K562 (cell line): ENCODE measurements around the gene HLA-DQA2. TPM values are rescaled to one million over a fixed set of nuclear protein-coding genes. Genes with fewer than 3 reads are reported as not detected.

Experiments used
- ATAC-seq: fragments of 200-7000 bp; cut with Tn5 transposase; 3 replicates; pipeline ENCODE4 v1.9.1; 2020; ENCODE audit warnings: moderate library complexity
- BruUV-seq: library from RNA; stranded (reverse); fragments of 400-500 nt; replicated peaks from 2 replicates; lab custom pipeline; 2021; lab: Mats Ljungman, UMichigan
- CTCF ChIA-PET: fragments of 300-600 bp; formaldehyde crosslinking; extraction: SDS; loops from one replicate; lab custom pipeline; 2021; ENCODE audit warnings: low intra/inter-chr PET ratio; lab: Yijun Ruan, JAX
- POLR2A ChIA-PET: fragments of 300-600, 350-650 bp; sonication (Branson Sonifier 250); formaldehyde crosslinking; extraction: SDS; loops from one replicate; lab custom pipeline; 2021; ENCODE audit warnings: antibody characterized with exemption, inconsistent platforms; lab: Yijun Ruan, JAX
- DNase-seq, 4 experiments: peaks; one replicate each; pipeline versions ENCODE4 v3.0.0 to v3.0.0-alpha.2; 2011 to 2018; ENCODE audit warnings: low spot score in 3 of 4, mixed read lengths in 3 of 4; ENCODE audit errors: extremely low read depth in 1 of 4
- FAIRE-seq: peaks from 2 replicates; lab custom pipeline; 2011; peaks lifted over from hg19 to GRCh38; lab: Jason Lieb, UNC
- H2AFZ ChIP-seq: 2 replicates; pipeline ENCODE4 v1.6.0; 2011; ENCODE audit warnings: low read depth, low read length, control low read depth, inconsistent platforms
- H3K27ac ChIP-seq: fragments of 200-600 bp; 3 replicates; pipeline ENCODE4 v1.8.0; 2011; ENCODE audit warnings: low read depth, mild to moderate bottlenecking, control low read depth, inconsistent platforms, low read length, moderate library complexity, mixed read lengths; ENCODE audit errors: extremely low read depth
- H3K27me3 ChIP-seq, 2 experiments: fragments of 300-600 bp in 1 of 2; 2 replicates in 1 of 2; 3 replicates in 1 of 2; pipeline versions ENCODE4 v1.6.0 to v1.8.0; 2011; ENCODE audit warnings: inconsistent platforms in 2 of 2, low read length in 2 of 2, mild to moderate bottlenecking in 1 of 2, mixed read lengths in 1 of 2, moderate library complexity in 1 of 2; ENCODE audit not compliant: control insufficient read depth in 2 of 2, insufficient read depth in 2 of 2
- H3K36me3 ChIP-seq: fragments of 300-600 bp; 3 replicates; pipeline ENCODE4 v1.8.0; 2011; ENCODE audit warnings: mild to moderate bottlenecking, low read length, inconsistent platforms; ENCODE audit not compliant: control insufficient read depth, insufficient read depth
- H3K4me1 ChIP-seq, 2 experiments: fragments of 200-600 bp in 1 of 2; replicated peaks in 1 of 2; 2 replicates in 1 of 2; 3 replicates in 1 of 2; pipeline versions ENCODE4 v1.5.1 to v1.8.0; 2011; ENCODE audit warnings: inconsistent platforms in 2 of 2, low read length in 2 of 2, mild to moderate bottlenecking in 1 of 2, mixed read lengths in 1 of 2, moderate library complexity in 1 of 2; ENCODE audit not compliant: control insufficient read depth in 2 of 2, insufficient read depth in 2 of 2
- H3K4me2 ChIP-seq: 2 replicates; pipeline ENCODE4 v1.6.1; 2011; ENCODE audit warnings: low read length, control low read depth, inconsistent platforms, mixed read lengths; ENCODE audit not compliant: insufficient read depth
- H3K4me3 ChIP-seq: fragments of 200-600 bp; sonication (generic), shearing (Covaris generic); 2 replicates; pipeline ENCODE4 v1.5.1; 2016; ENCODE audit warnings: control low read depth, inconsistent platforms
- H3K79me2 ChIP-seq: fragments of 200-600 bp; 3 replicates; pipeline ENCODE4 v1.8.0; 2011; ENCODE audit warnings: low read length, inconsistent platforms; ENCODE audit not compliant: control insufficient read depth, insufficient read depth
- H3K9ac ChIP-seq, 2 experiments: 2 replicates each; pipeline versions ENCODE4 v1.6.0 to v1.6.1; 2011; ENCODE audit warnings: low read depth in 2 of 2, low read length in 2 of 2, control low read depth in 1 of 2, inconsistent platforms in 1 of 2, mild to moderate bottlenecking in 1 of 2, mixed read lengths in 1 of 2; ENCODE audit not compliant: insufficient read depth in 1 of 2
- H3K9me1 ChIP-seq: one replicate; pipeline ENCODE4 v1.6.0; 2011; ENCODE audit warnings: inconsistent platforms, mild to moderate bottlenecking, low read length, moderate library complexity; ENCODE audit not compliant: control insufficient read depth, insufficient read depth
- H3K9me3 ChIP-seq: replicated peaks from 2 replicates; pipeline ENCODE4 v1.5.1; 2011; ENCODE audit warnings: low read depth, low read length, inconsistent platforms; ENCODE audit not compliant: control insufficient read depth, insufficient read depth
- H4K20me1 ChIP-seq: replicated peaks from 2 replicates; pipeline ENCODE4 v1.6.1; 2011; ENCODE audit warnings: low read length, inconsistent platforms, mixed read lengths; ENCODE audit not compliant: control insufficient read depth, insufficient read depth
- ARNT ChIP-seq, 2 experiments: fragments of 450-650 bp; IDR thresholded peaks; 2 replicates each; pipeline ENCODE4 v1.6.1; 2016; ENCODE audit warnings: mild to moderate bottlenecking in 1 of 2
- CBX1 ChIP-seq: sonication (generic); IDR thresholded peaks from 2 replicates; pipeline ENCODE4 v1.6.1; 2016; ENCODE audit warnings: antibody characterized with exemption, low read depth, mild to moderate bottlenecking
- CCNT2 ChIP-seq: IDR thresholded peaks from 2 replicates; pipeline ENCODE4 v1.6.1; 2011; ENCODE audit warnings: borderline replicate concordance, low read depth, mild to moderate bottlenecking, moderate library complexity, mixed read lengths, low read length; ENCODE audit not compliant: insufficient read length; ENCODE audit errors: extremely low read depth
- DEAF1 ChIP-seq: fragments of 450-650 bp; formaldehyde crosslinking; IDR thresholded peaks from 2 replicates; pipeline ENCODE4 v1.4.0; 2020; ENCODE audit warnings: mild to moderate bottlenecking, moderate library complexity
- E2F4 ChIP-seq: sonication (generic); formaldehyde crosslinking; IDR thresholded peaks from 2 replicates; pipeline ENCODE4 v1.8.0; 2022; ENCODE audit warnings: mild to moderate bottlenecking, low read depth, missing genetic modification reagents
- FOSL1 ChIP-seq: fragments of 200-800 bp; sonication (Bioruptor generic); conservative IDR thresholded peaks from 2 replicates; pipeline ENCODE4 v1.6.1; 2016; ENCODE audit warnings: missing genetic modification characterization, missing compliant biosample characterization
- IRF1 ChIP-seq: sonication (generic); formaldehyde crosslinking; IDR thresholded peaks from 2 replicates; pipeline ENCODE4 v1.8.0; 2022; ENCODE audit warnings: missing genetic modification reagents, mild to moderate bottlenecking, borderline replicate concordance
- KAT7 ChIP-seq: sonication (generic); formaldehyde crosslinking; IDR thresholded peaks from 2 replicates; pipeline ENCODE4 v1.8.0; 2022; ENCODE audit warnings: missing genetic modification reagents, mild to moderate bottlenecking, borderline replicate concordance
- KDM1A ChIP-seq, 2 experiments: fragments of 450-650 bp; IDR thresholded peaks; 2 replicates each; pipeline ENCODE4 v1.6.1; 2016; ENCODE audit warnings: mild to moderate bottlenecking in 2 of 2
- NONO ChIP-seq, 2 experiments: fragments of 200-400 bp in 1 of 2; fragments of 450-650 bp in 1 of 2; formaldehyde crosslinking in 1 of 2; IDR thresholded peaks; 2 replicates each; pipeline ENCODE4 v1.6.1; 2017; ENCODE audit warnings: low read depth in 2 of 2, mild to moderate bottlenecking in 2 of 2, moderate library complexity in 2 of 2, low read length in 1 of 2
- TCF7L2 ChIP-seq: fragments of 150-350 bp; IDR thresholded peaks from 2 replicates; pipeline ENCODE4 v1.6.1; 2016; ENCODE audit warnings: low read depth, mild to moderate bottlenecking, low read length, moderate library complexity
- TRIM28 ChIP-seq: fragments of 450-650 bp; IDR thresholded peaks from 2 replicates; pipeline ENCODE4 v1.6.1; 2017
- ZNF212 ChIP-seq: fragments of 450-650 bp; formaldehyde crosslinking; IDR thresholded peaks from 2 replicates; pipeline ENCODE4 v1.4.0; 2020; ENCODE audit warnings: mild to moderate bottlenecking
- ZNF311 ChIP-seq: fragments of 250-450 bp; sonication (Bioruptor Pico); IDR thresholded peaks from 2 replicates; pipeline ENCODE4 v1.4.0; 2020; ENCODE audit warnings: mild to moderate bottlenecking, moderate library complexity
- ZNF431 ChIP-seq: sonication (generic); formaldehyde crosslinking; IDR thresholded peaks from 2 replicates; pipeline ENCODE4 v1.8.0; 2022; ENCODE audit warnings: mild to moderate bottlenecking, missing genetic modification reagents
- ZNF583 ChIP-seq: fragments of 250-450 bp; sonication (Bioruptor Pico); IDR thresholded peaks from 2 replicates; pipeline ENCODE4 v1.4.0; 2020
- ZNF780A ChIP-seq: fragments of 250-450 bp; sonication (Bioruptor Pico); IDR thresholded peaks from 2 replicates; pipeline ENCODE4 v1.5.0; 2021; ENCODE audit warnings: mild to moderate bottlenecking
- ZSCAN32 ChIP-seq: fragments of 450-650 bp; formaldehyde crosslinking; IDR thresholded peaks from 2 replicates; pipeline ENCODE4 v1.4.0; 2020; ENCODE audit warnings: mild to moderate bottlenecking, moderate library complexity
- WGBS: fragments of 100-300 bp; shearing (Covaris generic); methylation state at CpG from one replicate; pipeline ENCODE4 v1.1.6; 2016; ENCODE audit warnings: low coverage, mixed read lengths; ENCODE audit not compliant: insufficient coverage; ENCODE audit errors: missing lambda C conversion rate; 5-methylcytosine and 5-hydroxymethylcytosine counted together
- in situ Hi-C: fragments of 300-500 bp; cut with MboI; formaldehyde crosslinking; loops from 4 replicates; pipeline ENCODE4 v1.15.0; 2018; ENCODE audit warnings: inconsistent platforms, mixed read lengths
- intact Hi-C: fragments of 100-400 bp; cut with micrococcal nuclease; formaldehyde crosslinking; loops from 2 replicates; pipeline ENCODE4 v1.14.2; 2022
- polyA plus RNA-seq, 8 experiments: library from polyadenylated mRNA; depleted of rRNA in 4 of 8; stranded (reverse) in 5 of 8; unstranded in 3 of 8; fragments of >200 nt; fragmentation: Nextera tagmentation in 2 of 8; fragmentation: Illumina TruSeq in 1 of 8; extraction: Ambion mirVana in 2 of 8; extraction: Trizol in 1 of 8; gene quantifications; 2 replicates each; pipeline versions ENCODE4 v1.2.1 to v1.2.3, GENCODE V29; 2011 to 2014; ENCODE audit warnings: inconsistent platforms in 1 of 8, missing spikeins in 1 of 8
- total RNA-seq, 7 experiments: library from RNA; depleted of rRNA in 6 of 7; stranded (reverse); fragments of >200 nt in 6 of 7; fragmentation: Illumina TruSeq in 2 of 7; extraction: Trizol in 2 of 7; gene quantifications; 2 replicates each; pipeline versions ENCODE4 v1.2.1 to v1.2.3, GENCODE V29; 2011 to 2021; ENCODE audit warnings: low replicate concordance in 1 of 7
- TF ChIP-seq, protein P1 (sequence below): fragments of 450-650 bp; IDR thresholded peaks from 2 replicates; pipeline ENCODE4 v1.7.0; 2016; ENCODE audit warnings: borderline replicate concordance

The HLA-DQA2 gene
- total and polyA plus RNA-seq, 9 of the 15 experiments (the other 6 are each of a cell fraction or from before 2014, with no cell fraction given), result not detected

GRCh38 chr6:32761072-32761471 is 19.9 kb downstream of the HLA-DQA2 start:
- no TSS peak for BruUV-seq
- Histone ChIP-seq H3K4me2 (no peak overlapping the region), H3K4me1 (peaks cover 0 to 8% of the 10 kb centered on the region in 2 experiments; a peak in 1 of 5 replicates), H3K27ac (no peak overlapping the region), H3K9ac (no peak overlapping the region), H3K27me3 (peaks cover 19 to 50% of the 10 kb centered on the region in 2 experiments; a peak in 4 of 5 replicates), H3K9me1 (no peaks in the 10 kb centered on the region), H3K9me3 (no peaks in the 10 kb centered on the region), H3K36me3 (no peaks in the 10 kb centered on the region), H3K4me3 (no peak overlapping the region), H4K20me1 (no peaks in the 10 kb centered on the region), H3K79me2 (no peaks in the 10 kb centered on the region), H2AFZ (no peak overlapping the region)
- in situ Hi-C loops, result no loop called here
- ChIA-PET CTCF (no interaction called here), POLR2A (interaction anchor here (0.7 to 1.0 kb wide), 2 partner anchors 9 to 300 kb away, joined by 3 to 4 read pairs; no protein-coding TSS in a partner anchor)
- FAIRE-seq, result no peak
- intact Hi-C loops, result no loop called here
- ATAC-seq, result no peak
- no peak for DNase-seq
- 9% methylated on average over 11 of the region's 16 CpGs for WGBS
- TF ChIP-seq TRIM28 (no peak), ZNF780A (CRISPR knock-in tag) (no peak), KAT7 (CRISPR knock-in tag) (no peak), KDM1A (IDR thresholded peaks at IDR 0.05) (no peak), NONO (IDR thresholded peaks at IDR 0.05; ENCODE audit: low read depth in 2 of 2, low read length in 1 of 2) (no peak), ZNF212 (CRISPR knock-in tag) (no peak), TCF7L2 (no peak), ZNF583 (CRISPR knock-in tag) (no peak), ZNF311 (CRISPR knock-in tag) (no peak), CCNT2 (no peak), CBX1 (no peak), FOSL1 (tag) (no peak), DEAF1 (CRISPR knock-in tag) (no peak), ZSCAN32 (no peak), ARNT (IDR thresholded peaks at IDR 0.05) (no peak), E2F4 (no peak), IRF1 (CRISPR knock-in tag) (no peak), ZNF431 (CRISPR knock-in tag) (no peak)
- TF ChIP-seq, protein P1, sequence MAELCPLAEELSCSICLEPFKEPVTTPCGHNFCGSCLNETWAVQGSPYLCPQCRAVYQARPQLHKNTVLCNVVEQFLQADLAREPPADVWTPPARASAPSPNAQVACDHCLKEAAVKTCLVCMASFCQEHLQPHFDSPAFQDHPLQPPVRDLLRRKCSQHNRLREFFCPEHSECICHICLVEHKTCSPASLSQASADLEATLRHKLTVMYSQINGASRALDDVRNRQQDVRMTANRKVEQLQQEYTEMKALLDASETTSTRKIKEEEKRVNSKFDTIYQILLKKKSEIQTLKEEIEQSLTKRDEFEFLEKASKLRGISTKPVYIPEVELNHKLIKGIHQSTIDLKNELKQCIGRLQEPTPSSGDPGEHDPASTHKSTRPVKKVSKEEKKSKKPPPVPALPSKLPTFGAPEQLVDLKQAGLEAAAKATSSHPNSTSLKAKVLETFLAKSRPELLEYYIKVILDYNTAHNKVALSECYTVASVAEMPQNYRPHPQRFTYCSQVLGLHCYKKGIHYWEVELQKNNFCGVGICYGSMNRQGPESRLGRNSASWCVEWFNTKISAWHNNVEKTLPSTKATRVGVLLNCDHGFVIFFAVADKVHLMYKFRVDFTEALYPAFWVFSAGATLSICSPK, result no peak
